Astrocyte of the spinal cord (primary cell): ENCODE results near the gene LVRN.

Experiments used
- DNase-seq: peaks from one replicate; pipeline ENCODE4 v3.0.0; 2011; ENCODE audit warnings: low read depth, low spot score
- H3K4me3 ChIP-seq: 2 replicates; pipeline ENCODE4 v1.5.1; 2011; ENCODE audit warnings: low read depth, mild to moderate bottlenecking, low read length, moderate library complexity
- in situ Hi-C: cut with HindIII; loops from 2 replicates; pipeline ENCODE4 v1.10.0; 2017; ENCODE audit warnings: low sequenced_read_pairs
- TF ChIP-seq, protein P1 (sequence below): IDR thresholded peaks from 2 replicates; pipeline ENCODE4 v1.5.1; 2012; ENCODE audit warnings: low read depth, mild to moderate bottlenecking, low read length, inconsistent platforms

The LVRN gene

DNA sequence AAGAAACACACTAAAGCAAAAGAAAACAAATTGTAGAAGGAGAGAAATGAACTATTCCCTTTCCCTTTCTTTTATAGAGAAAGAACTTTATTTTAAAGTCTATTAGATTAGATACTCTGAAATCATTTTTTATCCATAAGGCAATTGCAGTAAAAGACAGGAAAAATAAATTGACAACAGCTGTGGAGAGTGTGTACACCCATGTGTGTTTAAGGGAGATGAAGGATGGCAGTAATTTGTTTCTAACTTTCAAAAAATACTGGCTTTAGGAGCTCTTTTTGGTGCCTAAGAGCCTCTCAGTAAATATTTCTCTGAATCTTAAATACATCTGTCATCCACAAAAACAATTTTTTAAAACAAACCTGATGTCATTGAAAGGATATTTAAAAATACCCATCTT lies 51.7 kb downstream of the LVRN start:
- in situ Hi-C loops, result no loop called here
- TF ChIP-seq, protein P1, sequence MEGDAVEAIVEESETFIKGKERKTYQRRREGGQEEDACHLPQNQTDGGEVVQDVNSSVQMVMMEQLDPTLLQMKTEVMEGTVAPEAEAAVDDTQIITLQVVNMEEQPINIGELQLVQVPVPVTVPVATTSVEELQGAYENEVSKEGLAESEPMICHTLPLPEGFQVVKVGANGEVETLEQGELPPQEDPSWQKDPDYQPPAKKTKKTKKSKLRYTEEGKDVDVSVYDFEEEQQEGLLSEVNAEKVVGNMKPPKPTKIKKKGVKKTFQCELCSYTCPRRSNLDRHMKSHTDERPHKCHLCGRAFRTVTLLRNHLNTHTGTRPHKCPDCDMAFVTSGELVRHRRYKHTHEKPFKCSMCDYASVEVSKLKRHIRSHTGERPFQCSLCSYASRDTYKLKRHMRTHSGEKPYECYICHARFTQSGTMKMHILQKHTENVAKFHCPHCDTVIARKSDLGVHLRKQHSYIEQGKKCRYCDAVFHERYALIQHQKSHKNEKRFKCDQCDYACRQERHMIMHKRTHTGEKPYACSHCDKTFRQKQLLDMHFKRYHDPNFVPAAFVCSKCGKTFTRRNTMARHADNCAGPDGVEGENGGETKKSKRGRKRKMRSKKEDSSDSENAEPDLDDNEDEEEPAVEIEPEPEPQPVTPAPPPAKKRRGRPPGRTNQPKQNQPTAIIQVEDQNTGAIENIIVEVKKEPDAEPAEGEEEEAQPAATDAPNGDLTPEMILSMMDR, result no peak
- no peak overlapping the region for H3K4me3 ChIP-seq
- DNase-seq, result no peak

DNA sequence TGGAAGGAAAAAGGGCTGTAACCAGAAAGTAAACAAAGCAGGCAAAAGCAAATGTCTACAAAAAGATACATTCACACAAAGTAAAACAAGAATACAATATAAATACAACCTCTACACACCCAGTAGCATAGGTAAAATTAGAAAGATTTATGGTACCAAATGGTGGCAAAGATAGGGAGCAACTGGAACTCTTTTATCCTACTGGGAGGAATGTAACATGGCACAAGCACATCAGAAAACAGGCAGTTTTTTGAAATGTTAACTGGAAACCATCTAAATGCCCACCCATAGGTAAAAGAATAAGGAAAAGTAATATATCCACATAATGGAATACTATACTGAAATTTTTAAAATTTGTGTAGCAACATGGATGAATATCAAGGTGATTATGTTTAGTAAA lies 61.3 kb downstream of the LVRN start:
- H3K4me3 ChIP-seq, result no peak overlapping the region
- in situ Hi-C loops, result no loop called here
- TF ChIP-seq, protein P1, result no peak

DNA sequence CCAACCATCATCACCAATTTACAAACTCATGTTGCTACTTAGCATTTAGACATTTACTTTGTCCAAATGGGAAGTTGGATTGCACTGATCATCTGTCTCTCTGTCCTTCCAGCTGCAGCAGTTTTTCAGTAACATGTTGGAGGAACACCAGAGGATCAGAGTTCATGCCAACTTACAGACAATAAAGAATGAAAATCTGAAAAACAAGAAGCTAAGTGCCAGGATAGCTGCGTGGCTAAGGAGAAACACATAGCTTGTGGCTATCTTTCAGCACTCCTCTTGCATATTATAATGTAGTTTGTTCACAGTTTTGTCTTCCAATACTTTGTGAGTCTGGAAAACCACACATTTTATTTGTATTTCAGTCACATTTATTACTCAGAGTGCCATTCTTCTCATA lies 63.6 kb downstream of the LVRN start:
- no peak overlapping the region for H3K4me3 ChIP-seq
- in situ Hi-C loops, result no loop called here
- TF ChIP-seq, protein P1, result no peak
- DNase-seq, result no peak

More for the DNA sequence above, 61.3 kb downstream of the LVRN start:
- DNase-seq, result no peak

DNA sequence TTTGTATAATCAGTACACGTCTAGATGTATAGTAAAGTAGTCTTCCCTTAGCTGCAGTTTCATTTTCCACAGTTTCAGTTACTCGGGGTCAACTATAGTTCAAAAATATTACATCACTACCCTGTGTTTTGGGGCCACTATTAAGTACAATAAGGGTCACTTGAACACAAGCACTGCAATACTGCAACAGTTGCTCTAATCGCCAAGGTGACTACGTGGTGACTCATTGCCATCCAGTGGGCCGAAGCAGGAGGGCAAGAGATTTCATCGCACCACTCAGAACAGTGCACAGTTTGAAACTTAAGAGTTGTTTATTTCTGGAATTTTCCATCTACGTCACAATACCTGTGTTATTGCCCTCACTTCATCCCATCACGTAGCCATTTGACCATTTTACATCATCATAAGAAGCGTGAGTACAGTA lies 69.8 kb downstream of the LVRN start, which contains the start of gene ARL14EPL:
TSS of gene ARL14EPL (plus strand) at position 379 of the 424 bp plus-strand sequence. CDS start 18,994 bp downstream, outside the sequence.
- DNase-seq, result peak; percentile 90
- H3K4me3 ChIP-seq, result no peak within 1 kb of the TSS
- TF ChIP-seq, protein P1, result peak; percentile 49
- in situ Hi-C loops, result no loop called here

DNA sequence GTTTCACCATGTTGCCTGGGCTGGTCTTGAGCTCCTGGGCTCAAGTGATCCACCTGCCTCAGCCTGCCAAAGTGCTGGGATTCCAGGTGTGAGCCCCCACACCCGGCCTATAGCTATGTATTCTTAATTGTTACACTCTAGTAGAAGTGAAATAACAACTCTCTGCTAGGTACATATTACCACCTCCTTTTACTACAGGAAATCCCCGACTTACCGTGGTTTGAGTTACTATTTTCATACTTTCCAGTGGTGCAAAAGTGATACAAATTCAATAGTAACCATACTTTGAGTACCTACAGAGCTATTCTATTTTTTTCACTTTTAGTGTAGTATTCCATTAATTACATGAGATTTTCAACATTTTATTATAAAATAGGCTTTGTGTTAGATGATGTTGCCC lies 70.7 kb downstream of the LVRN start:
- in situ Hi-C loops, result no loop called here
- H3K4me3 ChIP-seq, result no peak overlapping the region
- DNase-seq, result no peak
- TF ChIP-seq, protein P1, result no peak

DNA sequence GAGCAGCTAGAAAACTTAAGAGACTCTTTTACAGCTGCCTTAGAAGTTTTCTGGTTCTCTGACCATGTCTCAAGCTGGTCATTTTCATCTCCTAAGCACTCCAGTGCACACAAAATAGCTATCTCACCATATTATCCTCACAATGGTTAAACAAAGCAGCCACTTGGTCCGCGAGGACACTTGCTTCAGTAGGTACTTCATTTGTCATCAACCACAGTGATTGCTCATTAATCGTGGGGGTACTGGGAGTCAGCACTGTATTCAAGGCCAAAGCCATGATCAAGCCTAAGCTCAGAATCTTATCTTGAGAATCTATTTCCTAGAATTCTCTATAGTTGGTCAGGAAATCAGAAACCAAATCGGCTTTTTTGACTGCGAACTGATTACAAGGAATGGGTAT lies 72.8 kb downstream of the LVRN start:
- no peak for DNase-seq
- TF ChIP-seq, protein P1, result no peak
- in situ Hi-C loops, result no loop called here
- H3K4me3 ChIP-seq, result no peak overlapping the region
